ENCODE measurements around the gene RBFOX2. TPM values are rescaled to one million over a fixed set of nuclear protein-coding genes. Genes with fewer than 3 reads are reported as not detected.

Gene RBFOX2
- total and polyA plus RNA-seq, 2 donors (not counting 3 experiments of a cell fraction or from before 2014, with no cell fraction given) = 125 to 142 TPM

DNA sequence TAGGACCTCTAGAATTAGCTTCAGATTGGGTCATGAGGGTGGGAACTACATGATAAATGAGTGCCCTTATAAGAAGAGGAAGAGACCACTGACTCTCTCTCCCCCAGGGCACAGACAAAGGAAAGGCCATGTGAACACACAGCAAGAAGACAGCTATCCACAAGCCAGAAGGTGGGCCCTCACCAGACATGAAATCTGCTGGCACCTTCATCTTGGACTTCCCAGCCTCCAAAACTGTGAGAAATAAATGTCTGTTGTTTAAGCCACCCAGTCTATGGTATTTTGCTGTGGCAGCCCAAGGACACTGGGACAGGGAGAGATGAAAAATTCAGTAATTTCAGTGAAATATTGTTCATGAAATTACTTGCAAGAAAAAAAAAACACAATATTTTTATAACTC is 5.9 kb downstream of the RBFOX2 start:
- dilution Hi-C loops (cut with MboI; ENCODE audit: extremely low pct_ligation_motif_present, low sequenced_read_pairs) = no loop called here
- no peaks in the 10 kb centered on the region for H3K9me1 ChIP-seq (replicated peaks; ENCODE audit: control insufficient read depth, extremely low read depth, insufficient read depth, low read length)
- TF ChIP-seq JUN (IDR thresholded peaks at IDR 0.05; ENCODE audit: borderline replicate concordance, insufficient read depth, insufficient read length, low read depth) = no peak
- TF ChIP-seq FOS (IDR thresholded peaks at IDR 0.05; ENCODE audit: borderline replicate concordance, insufficient read depth, low read length) = no peak
- TF ChIP-seq POLR2A (IDR thresholded peaks at IDR 0.05; ENCODE audit: low read depth, low read length) = no peak
- TF ChIP-seq GATA2 (IDR thresholded peaks at IDR 0.05; ENCODE audit: insufficient read depth, insufficient read length, low read depth, low read length) = no peak
- TF ChIP-seq, protein P1, sequence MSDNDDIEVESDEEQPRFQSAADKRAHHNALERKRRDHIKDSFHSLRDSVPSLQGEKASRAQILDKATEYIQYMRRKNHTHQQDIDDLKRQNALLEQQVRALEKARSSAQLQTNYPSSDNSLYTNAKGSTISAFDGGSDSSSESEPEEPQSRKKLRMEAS (IDR thresholded peaks at IDR 0.05; ENCODE audit: insufficient read depth, insufficient read length) = no peak
- H3K9ac ChIP-seq (replicated peaks; ENCODE audit: extremely low read depth, insufficient read depth, low read length) = no peak overlapping the region
- no TSS peak for BruUV-seq (replicated peaks)
- ChIA-PET CTCF (interaction anchor here (1.1 to 2.8 kb wide), 4 partner anchors 8 to 92 kb away, joined by 3 to 11 read pairs (median 7); no protein-coding TSS in a partner anchor), POLR2A (no interaction called here)
- FAIRE-seq (no peak), DNase-seq (ENCODE audit: low read depth, low spot score) (no peak)
- peaks cover 0 to 2% of the 10 kb centered on the region in 2 experiments for H3K36me3 ChIP-seq (ENCODE audit: control insufficient read depth in 2 of 2, extremely low read depth in 1 of 2, insufficient read depth in 2 of 2, low read length in 2 of 2)
- H3K9me3 ChIP-seq (replicated peaks; ENCODE audit: control insufficient read depth, insufficient read depth, low read length) = no peaks in the 10 kb centered on the region
- peaks cover 15% of the 10 kb centered on the region for H3K4me1 ChIP-seq (ENCODE audit: control insufficient read depth, extremely low read depth, insufficient read depth, low read length)
- H4K20me1 ChIP-seq (replicated peaks; ENCODE audit: control insufficient read depth, extremely low read depth, insufficient read depth, low read length) = peaks cover 2% of the 10 kb centered on the region
- no peak overlapping the region for H2AFZ ChIP-seq (ENCODE audit: low read depth, low read length)
- H3K27ac ChIP-seq (ENCODE audit: insufficient read depth, low read depth, low read length) = no peak overlapping the region
- no peaks in the 10 kb centered on the region for H3K27me3 ChIP-seq (ENCODE audit: control insufficient read depth in 2 of 2, insufficient read depth in 2 of 2, low read length in 2 of 2)
- intact Hi-C loops (cut with micrococcal nuclease) = loop anchor here (10.0 kb wide), 1 partner anchor 248 kb away; no protein-coding TSS in a partner anchor
- no peak overlapping the region for H3K4me2 ChIP-seq (ENCODE audit: insufficient read depth, low read length)
- no peak overlapping the region for H3K4me3 ChIP-seq (replicated peaks in 1 of 3; ENCODE audit: insufficient read depth in 1 of 3, low read depth in 1 of 3, low read length in 3 of 3)
- peaks cover 75% of the 10 kb centered on the region for H3K79me2 ChIP-seq (ENCODE audit: control insufficient read depth, insufficient read depth, low read length)

DNA sequence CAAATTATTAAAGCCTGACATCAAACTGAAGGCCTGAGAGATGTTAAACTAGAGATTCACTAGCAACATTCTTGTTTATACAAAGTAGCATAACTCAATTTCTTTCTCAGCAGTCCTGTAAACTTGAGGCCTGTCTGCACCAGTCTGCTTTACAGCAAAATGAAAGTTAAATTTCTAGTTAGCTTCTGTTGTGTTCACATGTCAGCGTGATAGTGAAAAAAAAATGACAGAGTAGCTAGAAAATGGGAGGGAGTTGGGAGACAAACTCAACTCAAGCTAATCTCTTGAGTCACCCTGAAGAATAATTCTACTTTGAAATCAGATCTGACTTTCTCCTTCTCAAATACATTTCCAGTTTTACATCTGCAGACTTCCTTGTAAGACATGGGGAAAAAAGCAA is 6.5 kb downstream of the RBFOX2 start:
- intact Hi-C loops (cut with micrococcal nuclease) = loop anchor here (10.0 kb wide), 1 partner anchor 247 kb away; no protein-coding TSS in a partner anchor
- BruUV-seq (replicated peaks) = no TSS peak
- Histone ChIP-seq H3K4me2 (ENCODE audit: insufficient read depth, low read length) (no peak overlapping the region), H3K4me1 (ENCODE audit: control insufficient read depth, extremely low read depth, insufficient read depth, low read length) (peaks cover 10% of the 10 kb centered on the region), H3K36me3 (ENCODE audit: control insufficient read depth in 2 of 2, extremely low read depth in 1 of 2, insufficient read depth in 2 of 2, low read length in 2 of 2) (peaks cover 0 to 2% of the 10 kb centered on the region in 2 experiments), H3K9ac (replicated peaks; ENCODE audit: extremely low read depth, insufficient read depth, low read length) (no peak overlapping the region), H3K27me3 (ENCODE audit: control insufficient read depth in 2 of 2, insufficient read depth in 2 of 2, low read length in 2 of 2) (no peaks in the 10 kb centered on the region), H2AFZ (ENCODE audit: low read depth, low read length) (no peak overlapping the region), H3K9me3 (replicated peaks; ENCODE audit: control insufficient read depth, insufficient read depth, low read length) (no peaks in the 10 kb centered on the region), H3K4me3 (replicated peaks in 1 of 3; ENCODE audit: insufficient read depth in 1 of 3, low read depth in 1 of 3, low read length in 3 of 3) (no peak overlapping the region), H3K27ac (ENCODE audit: insufficient read depth, low read depth, low read length) (no peak overlapping the region), H3K9me1 (replicated peaks; ENCODE audit: control insufficient read depth, extremely low read depth, insufficient read depth, low read length) (no peaks in the 10 kb centered on the region), H4K20me1 (replicated peaks; ENCODE audit: control insufficient read depth, extremely low read depth, insufficient read depth, low read length) (peaks cover 2% of the 10 kb centered on the region), H3K79me2 (ENCODE audit: control insufficient read depth, insufficient read depth, low read length) (peaks cover 72% of the 10 kb centered on the region)
- CTCF ChIA-PET = interaction anchor here (1.2 to 2.8 kb wide), 3 partner anchors 43 to 91 kb away, joined by 3 to 11 read pairs (median 11); no protein-coding TSS in a partner anchor
- FAIRE-seq (no peak), DNase-seq (ENCODE audit: low read depth, low spot score) (no peak)
- dilution Hi-C loops (cut with MboI; ENCODE audit: extremely low pct_ligation_motif_present, low sequenced_read_pairs) = no loop called here
- TF ChIP-seq, protein P1 (IDR thresholded peaks at IDR 0.05; ENCODE audit: insufficient read depth, insufficient read length) = no peak
- no peak for TF ChIP-seq POLR2AphosphoS5 (IDR thresholded peaks at IDR 0.05; ENCODE audit: insufficient read depth, low read depth, low read length)
- TF ChIP-seq FOS (IDR thresholded peaks at IDR 0.05; ENCODE audit: borderline replicate concordance, insufficient read depth, low read length) = no peak
- no peak for TF ChIP-seq EZH2 (IDR thresholded peaks at IDR 0.05; ENCODE audit: borderline replicate concordance, low read depth, low read length, severe bottlenecking)
- TF ChIP-seq GATA2 (IDR thresholded peaks at IDR 0.05; ENCODE audit: insufficient read depth, insufficient read length, low read depth, low read length) = no peak
- no peak for TF ChIP-seq POLR2A (IDR thresholded peaks at IDR 0.05; ENCODE audit: low read depth, low read length)
- TF ChIP-seq MYC (IDR thresholded peaks at IDR 0.05; ENCODE audit: low read depth, low read length) = no peak
- TF ChIP-seq, protein P2, sequence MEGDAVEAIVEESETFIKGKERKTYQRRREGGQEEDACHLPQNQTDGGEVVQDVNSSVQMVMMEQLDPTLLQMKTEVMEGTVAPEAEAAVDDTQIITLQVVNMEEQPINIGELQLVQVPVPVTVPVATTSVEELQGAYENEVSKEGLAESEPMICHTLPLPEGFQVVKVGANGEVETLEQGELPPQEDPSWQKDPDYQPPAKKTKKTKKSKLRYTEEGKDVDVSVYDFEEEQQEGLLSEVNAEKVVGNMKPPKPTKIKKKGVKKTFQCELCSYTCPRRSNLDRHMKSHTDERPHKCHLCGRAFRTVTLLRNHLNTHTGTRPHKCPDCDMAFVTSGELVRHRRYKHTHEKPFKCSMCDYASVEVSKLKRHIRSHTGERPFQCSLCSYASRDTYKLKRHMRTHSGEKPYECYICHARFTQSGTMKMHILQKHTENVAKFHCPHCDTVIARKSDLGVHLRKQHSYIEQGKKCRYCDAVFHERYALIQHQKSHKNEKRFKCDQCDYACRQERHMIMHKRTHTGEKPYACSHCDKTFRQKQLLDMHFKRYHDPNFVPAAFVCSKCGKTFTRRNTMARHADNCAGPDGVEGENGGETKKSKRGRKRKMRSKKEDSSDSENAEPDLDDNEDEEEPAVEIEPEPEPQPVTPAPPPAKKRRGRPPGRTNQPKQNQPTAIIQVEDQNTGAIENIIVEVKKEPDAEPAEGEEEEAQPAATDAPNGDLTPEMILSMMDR (IDR thresholded peaks at IDR 0.05; ENCODE audit: extremely low read depth in 1 of 2, insufficient read depth in 1 of 2, low read depth in 1 of 2, low read length in 2 of 2) = no peak
- TF ChIP-seq JUN (IDR thresholded peaks at IDR 0.05; ENCODE audit: borderline replicate concordance, insufficient read depth, insufficient read length, low read depth) = no peak
- POLR2A ChIA-PET = no interaction called here
